A549 (cell line): ENCODE measurements around the gene KLRF1. TPM values are rescaled to one million over a fixed set of nuclear protein-coding genes. Genes with fewer than 3 reads are reported as not detected.

ENCODE experiments used
- ATAC-seq, 2 experiments: fragments of 200-7000 bp in 1 of 2; fragments of >200 bp in 1 of 2; cut with Nextera tagmentation in 1 of 2; cut with Tn5 transposase in 1 of 2; 3 replicates each; pipeline versions ENCODE4 v1.8.0 to v1.9.1; 2018 to 2020; ENCODE audit warnings: mild to moderate bottlenecking in 1 of 2, moderate library complexity in 1 of 2
- CTCF ChIA-PET: fragments of 300-600 bp; sonication (Branson Sonifier 250); formaldehyde crosslinking; extraction: SDS; loops from one replicate; lab custom pipeline; 2021; ENCODE audit warnings: antibody characterized with exemption, inconsistent platforms; lab: Yijun Ruan, JAX
- POLR2A ChIA-PET: fragments of 350-600 bp; formaldehyde crosslinking; extraction: SDS; loops from one replicate; lab custom pipeline; 2021; ENCODE audit warnings: antibody characterized with exemption, inconsistent platforms; lab: Yijun Ruan, JAX
- DNase-seq, 2 experiments: peaks; one replicate each; pipeline versions ENCODE4 v3.0.0 to v3.0.0-alpha.2; 2011 to 2016; ENCODE audit warnings: low read depth in 1 of 2, low spot score in 1 of 2
- FAIRE-seq: peaks from 2 replicates; lab custom pipeline; 2011; peaks lifted over from hg19 to GRCh38; lab: Jason Lieb, UNC
- H3K27ac ChIP-seq, 2 experiments: fragments of >200 bp; sonication (Bioruptor Twin); formaldehyde crosslinking; 3 replicates each; pipeline ENCODE4 v1.5.1; 2016 to 2017
- H3K4me1 ChIP-seq: fragments of >200 bp; sonication (Bioruptor Twin); formaldehyde crosslinking; 3 replicates; pipeline ENCODE4 v1.6.1; 2016
- H3K4me2 ChIP-seq: fragments of >200 bp; sonication (Bioruptor Twin); formaldehyde crosslinking; 3 replicates; pipeline ENCODE4 v1.6.1; 2016
- H3K4me3 ChIP-seq: fragments of >200 bp; sonication (Bioruptor Twin); formaldehyde crosslinking; 3 replicates; pipeline ENCODE4 v1.5.1; 2016
- H3K9me3 ChIP-seq: fragments of >200 bp; sonication (Bioruptor Twin); formaldehyde crosslinking; 3 replicates; pipeline ENCODE4 v1.6.1; 2016
- BHLHE40 ChIP-seq: IDR thresholded peaks from 2 replicates; pipeline ENCODE4 v1.6.1; 2012; ENCODE audit warnings: low read depth, low read length, inconsistent platforms
- CBX2 ChIP-seq: fragments of 200-600 bp; sonication (generic); IDR thresholded peaks from 2 replicates; pipeline ENCODE4 v1.6.1; 2016; ENCODE audit warnings: low read depth, mild to moderate bottlenecking, borderline replicate concordance
- EHF ChIP-seq: fragments of 250-450 bp; sonication (Bioruptor Pico); IDR thresholded peaks from 2 replicates; pipeline ENCODE4 v1.5.0; 2020; ENCODE audit warnings: mild to moderate bottlenecking
- EHMT2 ChIP-seq: fragments of 200-600 bp; sonication (generic); IDR thresholded peaks from 2 replicates; pipeline ENCODE4 v1.6.1; 2016; ENCODE audit warnings: antibody characterized with exemption, low read depth, mild to moderate bottlenecking, moderate library complexity
- ELK1 ChIP-seq: fragments of 150-350 bp; IDR thresholded peaks from 2 replicates; pipeline ENCODE4 v1.6.1; 2014; ENCODE audit warnings: low read depth, mild to moderate bottlenecking, low read length
- FOSB ChIP-seq: fragments of 250-450 bp; sonication (Bioruptor Pico); IDR thresholded peaks from 2 replicates; pipeline ENCODE4 v1.5.0; 2020; ENCODE audit warnings: mild to moderate bottlenecking, moderate library complexity
- GATA3 ChIP-seq: IDR thresholded peaks from 2 replicates; pipeline ENCODE4 v1.6.1; 2012; ENCODE audit warnings: borderline replicate concordance
- HDAC2 ChIP-seq: fragments of 200-600 bp; sonication (generic); IDR thresholded peaks from 2 replicates; pipeline ENCODE4 v1.6.1; 2016
- HES2 ChIP-seq: fragments of >200 bp; sonication (Bioruptor Twin); formaldehyde crosslinking; IDR thresholded peaks from 2 replicates; pipeline ENCODE4 v1.6.1; 2016
- JUN ChIP-seq, 2 experiments: fragments of >200 bp; sonication (Bioruptor Twin); formaldehyde crosslinking; IDR thresholded peaks; 2 replicates in 1 of 2; 3 replicates in 1 of 2; pipeline ENCODE4 v1.6.1; 2016 to 2017
- JUNB ChIP-seq: fragments of >200 bp; sonication (Bioruptor Twin); formaldehyde crosslinking; IDR thresholded peaks from 2 replicates; pipeline ENCODE4 v1.6.1; 2016
- KDM5A ChIP-seq: fragments of 200-600 bp; sonication (generic); IDR thresholded peaks from 2 replicates; pipeline ENCODE4 v1.6.1; 2016; ENCODE audit warnings: antibody characterized with exemption, mild to moderate bottlenecking
- PBX3 ChIP-seq: IDR thresholded peaks from 2 replicates; pipeline ENCODE4 v1.6.1; 2012
- RCOR1 ChIP-seq: fragments of 150-350 bp; IDR thresholded peaks from 2 replicates; pipeline ENCODE4 v1.6.1; 2014; ENCODE audit warnings: antibody characterized with exemption, low read length, low read depth
- REST ChIP-seq: fragments of 200-600 bp; sonication (generic); IDR thresholded peaks from 2 replicates; pipeline ENCODE4 v1.6.1; 2016; ENCODE audit warnings: antibody characterized with exemption, mild to moderate bottlenecking, moderate library complexity
- RFX5 ChIP-seq: fragments of 450-650 bp; IDR thresholded peaks from 2 replicates; pipeline ENCODE4 v1.7.1; 2014; ENCODE audit warnings: antibody characterized with exemption, mild to moderate bottlenecking, moderate library complexity
- SREBF2 ChIP-seq: fragments of 450-650 bp; IDR thresholded peaks from 2 replicates; pipeline ENCODE4 v1.6.1; 2014; ENCODE audit warnings: mild to moderate bottlenecking, moderate library complexity
- TFCP2L1 ChIP-seq: fragments of 250-450 bp; sonication (Bioruptor Pico); IDR thresholded peaks from 2 replicates; pipeline ENCODE4 v1.5.0; 2021; ENCODE audit warnings: mild to moderate bottlenecking
- TP53 ChIP-seq: fragments of 250-450 bp; sonication (Bioruptor Pico); IDR thresholded peaks from 2 replicates; pipeline ENCODE4 v1.5.0; 2021; ENCODE audit warnings: mild to moderate bottlenecking, moderate library complexity
- ZNF302 ChIP-seq: fragments of 250-450 bp; sonication (Bioruptor Pico); IDR thresholded peaks from 2 replicates; pipeline ENCODE4 v1.9.0; 2021; ENCODE audit warnings: inconsistent platforms, mild to moderate bottlenecking, moderate library complexity
- ZSCAN20 ChIP-seq: fragments of 250-450 bp; sonication (Bioruptor Pico); IDR thresholded peaks from 2 replicates; pipeline ENCODE4 v1.8.0; 2022; ENCODE audit warnings: mild to moderate bottlenecking, moderate library complexity
- WGBS: methylation state at CpG from one replicate; pipeline ENCODE4 v1.1.6; 2017; ENCODE audit errors: missing lambda C conversion rate; 5-methylcytosine and 5-hydroxymethylcytosine counted together
- polyA plus RNA-seq, 4 experiments: library from polyadenylated mRNA; depleted of rRNA in 3 of 4; stranded (reverse); fragments of >200 nt; fragmentation: RNase III in 1 of 4; extraction: RNeasy Plus Mini Kit Qiagen cat#74134 plus additional on column Dnase treatment in 1 of 4; gene quantifications; 2 replicates in 3 of 4; 3 replicates in 1 of 4; pipeline ENCODE4 v1.2.3, GENCODE V29; 2011 to 2017

KLRF1 gene
- polyA plus RNA-seq, 2 of the 4 experiments (the other 2 are of a cell fraction), result not detected

GRCh38 chr12:9808504-9808903 lies 18.8 kb upstream of the KLRF1 start:
- no peak for DNase-seq
- no peak for FAIRE-seq
- ChIA-PET POLR2A (no interaction called here), CTCF (interaction anchor here (1.2 kb wide), 1 partner anchor 60 kb away, joined by 3 read pairs; no protein-coding TSS in a partner anchor)
- H3K27ac ChIP-seq, result no peak overlapping the region
- no peak overlapping the region for H3K4me3 ChIP-seq
- H3K4me1 ChIP-seq, result no peaks in the 10 kb centered on the region
- H3K9me3 ChIP-seq, result no peaks in the 10 kb centered on the region
- H3K4me2 ChIP-seq, result no peak overlapping the region
- no peak for ATAC-seq
- no peak for TF ChIP-seq EHMT2
- TF ChIP-seq JUN (IDR thresholded peaks at IDR 0.05), result no peak
- TF ChIP-seq GATA3, result no peak
- TF ChIP-seq RCOR1, result no peak
- no peak for TF ChIP-seq SREBF2
- TF ChIP-seq TP53 (CRISPR knock-in tag), result no peak
- WGBS, result 24% methylated on average over 3 of the region's 3 CpGs

GRCh38 chr12:9809338-9809737 lies 17.9 kb upstream of the KLRF1 start:
- whole genome bisulfite sequencing, result 54% methylated on average over 4 of the region's 4 CpGs
- H3K4me3 ChIP-seq, result no peak overlapping the region
- TF ChIP-seq FOSB (CRISPR knock-in tag), result no peak
- no peak for TF ChIP-seq PBX3
- no peak for TF ChIP-seq EHF (CRISPR knock-in tag)
- no peak for TF ChIP-seq TFCP2L1 (CRISPR knock-in tag)
- TF ChIP-seq ZSCAN20, result no peak
- TF ChIP-seq ELK1, result no peak
- no peak for TF ChIP-seq HDAC2
- no peak for TF ChIP-seq BHLHE40
- TF ChIP-seq RFX5, result no peak
- no peak for TF ChIP-seq ZNF302
- TF ChIP-seq KDM5A, result no peak
- TF ChIP-seq REST, result no peak
- TF ChIP-seq JUNB, result no peak
- TF ChIP-seq CBX2, result no peak
- no peak for TF ChIP-seq HES2
- TF ChIP-seq, all 56 proteins: peak for 0
- H3K27ac ChIP-seq, result no peak overlapping the region
- CTCF ChIA-PET, result interaction anchor here (0.9 kb wide), 1 partner anchor 8 kb away, joined by 4 read pairs; no protein-coding TSS in a partner anchor
- 0 out of 3 replicates have a peak, but pooled peaks cover 3% of the 10 kb centered on the region for H3K4me1 ChIP-seq
- POLR2A ChIA-PET, result no interaction called here
- H3K9me3 ChIP-seq, result no peaks in the 10 kb centered on the region
- DNase-seq, result no peak
- H3K4me2 ChIP-seq, result no peak overlapping the region
- no peak for ATAC-seq
- FAIRE-seq, result no peak
